GM21367 (cell line): ENCODE results near the gene HFE.
A peak's percentile ranks its signal among the peaks of the same experiment; 100 is the strongest.
"Not testable (repeated sequence)": the region's sequence is repeated elsewhere in the genome, so short reads cannot be mapped to it uniquely, and the experiment has no call there.

Source experiments
- ATAC-seq: cut with Tn5 transposase; IDR thresholded peaks from one replicate; pipeline ENCODE4 v1.9.1; 2021; ENCODE audit not compliant: unreplicated experiment

Gene HFE

GRCh38 chr6:26059941-26060340 lies 27.3 kb upstream of the HFE start:
- no peak for ATAC-seq

- ATAC-seq, result no peak
Measured at GRCh38 chr6:26064619-26065257, 22.5 kb upstream of the HFE start.

GRCh38 chr6:26065952-26066380 lies 21.3 kb upstream of the HFE start:
- peak; percentile 85 for ATAC-seq

DNA sequence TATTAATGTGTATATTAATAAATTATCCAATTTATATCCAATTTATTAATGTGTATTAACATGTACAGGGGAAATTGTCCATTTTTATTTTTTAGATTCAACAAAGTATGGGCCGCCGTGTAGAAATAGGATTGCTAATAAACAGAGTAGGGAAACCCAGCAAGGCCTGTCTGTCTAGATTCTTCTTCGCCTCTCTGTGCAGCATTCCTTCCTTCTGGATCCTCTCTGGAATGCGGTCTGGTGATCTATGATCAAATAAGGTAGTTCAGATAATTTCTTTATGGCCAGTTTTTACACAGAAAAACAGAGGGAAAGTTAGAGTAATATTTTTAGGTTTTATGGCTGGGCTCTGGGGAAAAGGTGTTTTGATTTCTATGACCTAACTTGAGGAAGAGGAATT lies 19.9 kb upstream of the HFE start:
- no peak for ATAC-seq

DNA sequence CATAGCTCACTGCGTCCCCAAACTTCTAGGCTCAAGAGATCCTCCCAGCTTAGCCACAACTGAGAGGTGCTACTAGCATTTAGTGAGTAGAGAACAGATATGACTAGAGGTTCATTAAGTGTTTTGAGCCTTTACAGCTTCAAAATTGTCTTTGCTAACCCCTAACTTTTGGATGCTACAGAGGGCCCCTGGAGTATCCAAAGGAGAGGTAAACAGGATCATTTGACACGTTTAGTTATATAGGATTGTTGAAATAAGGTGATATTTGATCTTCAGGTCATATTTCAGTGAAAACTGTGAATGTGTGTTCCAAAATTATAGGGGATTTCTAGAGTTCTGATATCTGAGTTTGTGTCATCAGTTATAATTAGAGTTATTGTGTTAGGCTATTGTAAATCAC lies 19.2 kb upstream of the HFE start:
- ATAC-seq, result no peak

GRCh38 chr6:26071135-26071534 lies 16.1 kb upstream of the HFE start:
- no peak for ATAC-seq

DNA sequence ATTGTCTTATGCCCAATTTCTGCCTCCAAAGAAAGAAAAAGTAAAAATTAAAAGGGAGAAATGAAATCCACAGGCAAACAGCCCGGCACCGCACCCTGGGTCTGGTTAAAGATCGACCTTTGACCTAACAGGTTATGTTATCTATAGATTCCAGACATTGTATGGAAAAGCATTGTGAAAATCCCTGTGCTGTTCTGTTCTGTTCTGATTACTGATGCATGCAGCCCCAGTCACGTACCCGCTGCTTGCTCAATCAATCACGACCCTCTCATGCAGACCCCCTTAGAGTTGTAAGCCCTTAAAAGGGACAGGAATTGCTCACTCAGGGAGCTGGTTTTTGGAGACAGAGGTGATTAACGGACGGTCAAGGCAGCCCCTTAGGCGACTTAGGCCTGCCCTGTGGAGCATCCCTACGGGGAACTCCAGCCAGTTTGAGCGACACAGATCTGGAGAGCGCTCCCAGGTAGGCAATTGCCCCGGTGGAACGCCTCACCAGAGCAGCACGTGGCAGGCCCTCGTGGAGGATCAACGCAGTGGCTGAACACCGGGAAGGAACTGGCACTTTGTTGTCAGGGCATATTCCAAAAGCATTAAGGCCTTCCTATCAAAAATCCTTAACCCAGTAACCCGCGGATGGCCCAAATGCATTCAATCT lies 12.0 kb upstream of the HFE start:
- no peak for ATAC-seq

- ATAC-seq, result not testable (repeated sequence)
Measured at GRCh38 chr6:26078066-26078465, 9.2 kb upstream of the HFE start.

- ATAC-seq, result not testable (repeated sequence)
Measured at GRCh38 chr6:26081096-26081495, 6.1 kb upstream of the HFE start.

DNA sequence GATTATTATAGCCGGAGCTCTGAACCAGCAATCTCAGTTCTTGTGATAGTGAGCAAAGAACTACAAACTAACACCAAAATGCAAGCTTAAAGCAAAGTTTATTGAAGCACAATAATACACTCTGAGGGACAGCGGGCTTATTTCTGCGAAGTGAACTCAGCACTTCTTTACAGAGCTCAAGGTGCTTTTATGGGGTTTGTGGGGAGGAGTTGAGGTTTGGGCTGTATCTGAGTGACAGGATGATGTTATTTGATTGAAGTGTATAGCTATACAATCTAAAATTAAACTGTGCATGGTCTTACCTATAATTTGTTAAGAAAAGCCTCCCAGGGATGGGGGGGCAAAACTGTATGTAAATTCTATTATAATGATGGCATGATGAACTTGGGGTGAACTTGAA lies 1.0 kb upstream of the HFE start:
- ATAC-seq, result no peak

DNA sequence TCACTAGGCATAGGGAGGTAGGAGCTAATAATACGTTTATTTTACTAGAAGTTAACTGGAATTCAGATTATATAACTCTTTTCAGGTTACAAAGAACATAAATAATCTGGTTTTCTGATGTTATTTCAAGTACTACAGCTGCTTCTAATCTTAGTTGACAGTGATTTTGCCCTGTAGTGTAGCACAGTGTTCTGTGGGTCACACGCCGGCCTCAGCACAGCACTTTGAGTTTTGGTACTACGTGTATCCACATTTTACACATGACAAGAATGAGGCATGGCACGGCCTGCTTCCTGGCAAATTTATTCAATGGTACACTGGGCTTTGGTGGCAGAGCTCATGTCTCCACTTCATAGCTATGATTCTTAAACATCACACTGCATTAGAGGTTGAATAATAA lies 1.1 kb downstream of the HFE start:
- ATAC-seq, result no peak

- no peak for ATAC-seq
Measured at GRCh38 chr6:26089272-26089671, 2.0 kb downstream of the HFE start.

- no peak for ATAC-seq
Measured at GRCh38 chr6:26092443-26092842, 5.2 kb downstream of the HFE start.

DNA sequence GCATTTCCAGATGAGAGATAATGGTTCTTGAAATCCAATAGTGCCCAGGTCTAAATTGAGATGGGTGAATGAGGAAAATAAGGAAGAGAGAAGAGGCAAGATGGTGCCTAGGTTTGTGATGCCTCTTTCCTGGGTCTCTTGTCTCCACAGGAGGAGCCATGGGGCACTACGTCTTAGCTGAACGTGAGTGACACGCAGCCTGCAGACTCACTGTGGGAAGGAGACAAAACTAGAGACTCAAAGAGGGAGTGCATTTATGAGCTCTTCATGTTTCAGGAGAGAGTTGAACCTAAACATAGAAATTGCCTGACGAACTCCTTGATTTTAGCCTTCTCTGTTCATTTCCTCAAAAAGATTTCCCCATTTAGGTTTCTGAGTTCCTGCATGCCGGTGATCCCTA lies 6.8 kb downstream of the HFE start:
- no peak for ATAC-seq

GRCh38 chr6:26097268-26097875 lies 10.1 kb downstream of the HFE start:
- ATAC-seq, result no peak

GRCh38 chr6:26103141-26103769 lies 16.0 kb downstream of the HFE start:
- ATAC-seq, result peak; percentile 66

- peak; percentile 74 for ATAC-seq
Measured at GRCh38 chr6:26103770-26104456, 16.7 kb downstream of the HFE start.

DNA sequence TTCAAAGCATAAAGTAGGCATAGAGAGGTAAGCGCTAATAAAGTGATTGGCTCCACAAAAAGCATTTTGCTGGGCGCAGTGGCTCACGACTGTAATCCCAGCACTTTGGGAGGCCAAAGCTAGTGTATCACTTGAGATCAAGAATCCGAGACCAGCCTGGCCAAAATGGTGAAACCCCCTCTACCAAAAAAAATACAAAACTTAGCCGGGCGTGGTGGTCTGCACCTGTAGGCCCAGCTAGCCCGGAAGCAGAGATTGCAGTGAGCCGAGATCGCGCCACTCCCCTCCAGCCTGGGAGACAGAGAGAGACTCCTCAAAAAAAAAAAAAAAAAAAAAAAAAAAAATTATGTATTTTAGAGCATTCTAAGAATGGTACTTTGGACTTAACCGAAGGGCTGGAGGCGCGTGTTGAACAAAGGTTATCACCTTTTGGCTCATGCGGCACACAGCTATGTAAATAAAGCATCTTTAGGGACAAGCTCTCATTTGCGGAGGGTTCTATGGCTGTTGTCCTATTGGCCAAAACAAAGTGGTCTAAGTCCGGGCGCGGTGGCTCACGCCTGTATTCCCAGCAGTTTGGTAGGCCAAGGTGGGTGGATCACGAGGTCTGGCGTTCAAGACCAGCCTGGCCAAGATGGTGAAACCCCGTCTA lies 17.4 kb downstream of the HFE start:
- no peak for ATAC-seq

- no peak for ATAC-seq
Measured at GRCh38 chr6:26105109-26105730, 18.0 kb downstream of the HFE start.

DNA sequence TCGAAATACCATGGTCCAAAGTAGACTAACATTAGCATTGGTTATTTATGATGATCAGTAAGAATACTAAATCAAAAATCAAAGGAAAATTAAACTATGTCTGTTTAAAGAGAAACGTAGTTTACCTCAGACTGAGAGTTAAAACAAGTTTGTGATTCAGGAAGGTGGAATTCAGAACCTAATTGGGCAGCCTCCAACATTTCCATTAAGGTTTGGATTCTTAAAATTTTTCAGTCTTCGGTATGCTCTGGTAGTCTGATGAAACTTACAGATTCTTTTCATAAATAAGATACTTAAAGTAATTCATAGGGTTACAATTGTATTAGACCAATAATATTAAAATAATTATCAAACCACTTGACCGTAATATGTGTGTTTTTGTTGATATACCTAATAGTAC lies 18.6 kb downstream of the HFE start:
- ATAC-seq, result no peak

DNA sequence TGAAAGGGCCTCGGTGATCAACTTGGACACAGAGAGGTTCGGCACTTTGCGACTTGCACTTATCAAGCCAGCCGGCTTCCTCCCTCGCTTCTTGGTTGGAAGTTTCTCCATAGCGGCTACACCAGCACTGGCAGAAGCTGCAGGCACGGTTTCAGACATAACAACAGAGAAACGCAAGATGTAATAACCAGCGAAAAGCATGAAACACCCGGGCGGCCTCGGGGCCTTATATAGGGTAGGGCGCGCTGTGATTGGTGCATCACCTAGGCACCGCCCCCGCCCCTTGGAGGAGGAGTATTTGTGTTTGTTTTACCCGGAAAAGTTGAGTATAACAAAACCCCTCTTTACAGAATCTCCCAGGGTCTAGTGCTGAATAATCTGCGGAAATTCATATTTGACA lies 20.7 kb downstream of the HFE start:
- ATAC-seq, result no peak
